K562 (cell line): ENCODE data around the gene TEX14. TPM values are rescaled to one million over a fixed set of nuclear protein-coding genes. Genes with fewer than 3 reads are reported as not detected.

Experiments used
- CSDE1 ChIP-seq, 2 experiments: fragments of 450-650 bp; IDR thresholded peaks; 2 replicates each; pipeline ENCODE4 v1.6.1; 2016; ENCODE audit warnings: mild to moderate bottlenecking in 1 of 2
- ETV5 ChIP-seq: sonication (generic); formaldehyde crosslinking; IDR thresholded peaks from 2 replicates; pipeline ENCODE4 v1.4.0; 2020; ENCODE audit warnings: low read depth, mild to moderate bottlenecking, missing genetic modification reagents
- FIP1L1 ChIP-seq: fragments of 200-400 bp; formaldehyde crosslinking; IDR thresholded peaks from 2 replicates; pipeline ENCODE4 v1.6.1; 2018; ENCODE audit warnings: mild to moderate bottlenecking, low read depth, low read length; ENCODE audit not compliant: poor library complexity, severe bottlenecking
- MEF2A ChIP-seq: IDR thresholded peaks from 2 replicates; pipeline ENCODE4 v1.6.1; 2011; ENCODE audit warnings: low read depth, mild to moderate bottlenecking, low read length, moderate library complexity; ENCODE audit not compliant: control insufficient read depth
- ZBTB17 ChIP-seq: fragments of 450-650 bp; formaldehyde crosslinking; IDR thresholded peaks from 2 replicates; pipeline ENCODE4 v1.4.0; 2020; ENCODE audit warnings: mild to moderate bottlenecking
- ZNF224 ChIP-seq: sonication (generic); formaldehyde crosslinking; IDR thresholded peaks from 2 replicates; pipeline ENCODE4 v1.8.0; 2022; ENCODE audit warnings: mild to moderate bottlenecking, missing genetic modification reagents
- polyA plus RNA-seq, 8 experiments: library from polyadenylated mRNA; depleted of rRNA in 4 of 8; stranded (reverse) in 5 of 8; unstranded in 3 of 8; fragments of >200 nt; fragmentation: Nextera tagmentation in 2 of 8; fragmentation: Illumina TruSeq in 1 of 8; extraction: Ambion mirVana in 2 of 8; extraction: Trizol in 1 of 8; gene quantifications; 2 replicates each; pipeline versions ENCODE4 v1.2.1 to v1.2.3, GENCODE V29; 2011 to 2014; ENCODE audit warnings: inconsistent platforms in 1 of 8, missing spikeins in 1 of 8
- total RNA-seq, 7 experiments: library from RNA; depleted of rRNA in 6 of 7; stranded (reverse); fragments of >200 nt in 6 of 7; fragmentation: Illumina TruSeq in 2 of 7; extraction: Trizol in 2 of 7; gene quantifications; 2 replicates each; pipeline versions ENCODE4 v1.2.1 to v1.2.3, GENCODE V29; 2011 to 2021; ENCODE audit warnings: low replicate concordance in 1 of 7
- TF ChIP-seq, protein P1 (sequence below): fragments of 250-450 bp; sonication (Bioruptor Pico); IDR thresholded peaks from 2 replicates; pipeline ENCODE4 v1.9.0; 2021; ENCODE audit warnings: mild to moderate bottlenecking, inconsistent platforms
- TF ChIP-seq, protein P2 (sequence below): fragments of 450-650 bp; IDR thresholded peaks from 2 replicates; pipeline ENCODE4 v1.7.1; 2018; ENCODE audit warnings: mild to moderate bottlenecking, low read depth; ENCODE audit not compliant: partially characterized antibody
- TF ChIP-seq, protein P3 (sequence below): fragments of 250-450 bp; sonication (Bioruptor Pico); IDR thresholded peaks from 2 replicates; pipeline ENCODE4 v1.8.0; 2021; ENCODE audit warnings: borderline replicate concordance, mild to moderate bottlenecking, moderate library complexity; ENCODE audit not compliant: poor library complexity, severe bottlenecking
- TF ChIP-seq, protein P4 (sequence below): fragments of 450-650 bp; IDR thresholded peaks from one replicate; pipeline ENCODE4 v1.6.1; 2018; ENCODE audit warnings: mild to moderate bottlenecking, moderate library complexity; ENCODE audit not compliant: partially characterized antibody
- TF ChIP-seq, protein P5 (sequence below): fragments of 450-650 bp; formaldehyde crosslinking; IDR thresholded peaks from 2 replicates; pipeline ENCODE4 v1.4.0; 2022; ENCODE audit warnings: missing genetic modification characterization
- TF ChIP-seq, protein P6 (sequence below): sonication (generic); formaldehyde crosslinking; IDR thresholded peaks from 2 replicates; pipeline ENCODE4 v1.8.0; 2022; ENCODE audit warnings: mild to moderate bottlenecking, missing genetic modification reagents
- TF ChIP-seq, protein P7 (sequence below): fragments of 450-650 bp; formaldehyde crosslinking; IDR thresholded peaks from 2 replicates; pipeline ENCODE4 v1.4.0; 2020; ENCODE audit warnings: mild to moderate bottlenecking

Gene TEX14
- total and polyA plus RNA-seq, 9 of the 15 experiments (the other 6 are each of a cell fraction or from before 2014, with no cell fraction given) = 0.05 to 0.12 (median 0.09) TPM; not detected in 1

DNA sequence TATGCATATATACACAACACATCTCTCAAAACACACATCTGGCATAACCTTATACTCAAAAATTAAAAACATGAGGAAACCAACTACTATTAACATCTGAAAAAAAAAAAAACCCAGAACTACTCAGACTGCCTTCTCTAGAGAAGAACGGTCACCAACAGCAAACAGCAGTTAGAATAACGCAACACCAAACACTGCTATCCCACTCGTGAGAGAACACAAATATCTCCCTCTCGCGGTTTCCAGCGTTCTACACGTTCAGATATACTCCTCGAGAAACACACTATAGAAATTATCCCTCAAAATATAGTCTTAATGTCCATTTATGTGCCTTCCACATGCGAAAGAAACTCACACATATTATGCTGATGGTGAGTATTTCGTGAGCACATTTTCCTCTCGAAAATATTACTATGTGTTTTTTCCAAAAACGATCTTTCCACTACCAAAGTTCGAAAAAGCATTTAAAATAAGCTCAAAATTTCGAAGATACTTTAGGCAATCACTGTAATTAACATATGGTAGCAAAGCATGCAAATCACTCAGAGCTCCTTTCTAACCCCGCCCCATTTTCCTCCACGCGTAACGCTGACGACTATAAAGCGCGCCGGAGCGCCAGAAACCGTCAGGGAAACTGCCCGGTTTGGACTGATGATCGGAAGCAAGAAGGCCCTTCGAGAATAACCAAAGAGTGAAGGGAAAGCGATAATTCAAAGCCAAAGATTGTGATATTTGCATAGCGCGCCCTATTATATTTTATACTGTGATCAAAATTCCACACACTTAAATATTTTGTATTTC is 60.1 kb downstream of the TEX14 start (continued):
- peak; percentile 90 for TF ChIP-seq MEF2A
- TF ChIP-seq FIP1L1 = no peak
- TF ChIP-seq, protein P1, sequence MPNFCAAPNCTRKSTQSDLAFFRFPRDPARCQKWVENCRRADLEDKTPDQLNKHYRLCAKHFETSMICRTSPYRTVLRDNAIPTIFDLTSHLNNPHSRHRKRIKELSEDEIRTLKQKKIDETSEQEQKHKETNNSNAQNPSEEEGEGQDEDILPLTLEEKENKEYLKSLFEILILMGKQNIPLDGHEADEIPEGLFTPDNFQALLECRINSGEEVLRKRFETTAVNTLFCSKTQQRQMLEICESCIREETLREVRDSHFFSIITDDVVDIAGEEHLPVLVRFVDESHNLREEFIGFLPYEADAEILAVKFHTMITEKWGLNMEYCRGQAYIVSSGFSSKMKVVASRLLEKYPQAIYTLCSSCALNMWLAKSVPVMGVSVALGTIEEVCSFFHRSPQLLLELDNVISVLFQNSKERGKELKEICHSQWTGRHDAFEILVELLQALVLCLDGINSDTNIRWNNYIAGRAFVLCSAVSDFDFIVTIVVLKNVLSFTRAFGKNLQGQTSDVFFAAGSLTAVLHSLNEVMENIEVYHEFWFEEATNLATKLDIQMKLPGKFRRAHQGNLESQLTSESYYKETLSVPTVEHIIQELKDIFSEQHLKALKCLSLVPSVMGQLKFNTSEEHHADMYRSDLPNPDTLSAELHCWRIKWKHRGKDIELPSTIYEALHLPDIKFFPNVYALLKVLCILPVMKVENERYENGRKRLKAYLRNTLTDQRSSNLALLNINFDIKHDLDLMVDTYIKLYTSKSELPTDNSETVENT (CRISPR knock-in tag) = peak; percentile 99
- TF ChIP-seq, protein P2, sequence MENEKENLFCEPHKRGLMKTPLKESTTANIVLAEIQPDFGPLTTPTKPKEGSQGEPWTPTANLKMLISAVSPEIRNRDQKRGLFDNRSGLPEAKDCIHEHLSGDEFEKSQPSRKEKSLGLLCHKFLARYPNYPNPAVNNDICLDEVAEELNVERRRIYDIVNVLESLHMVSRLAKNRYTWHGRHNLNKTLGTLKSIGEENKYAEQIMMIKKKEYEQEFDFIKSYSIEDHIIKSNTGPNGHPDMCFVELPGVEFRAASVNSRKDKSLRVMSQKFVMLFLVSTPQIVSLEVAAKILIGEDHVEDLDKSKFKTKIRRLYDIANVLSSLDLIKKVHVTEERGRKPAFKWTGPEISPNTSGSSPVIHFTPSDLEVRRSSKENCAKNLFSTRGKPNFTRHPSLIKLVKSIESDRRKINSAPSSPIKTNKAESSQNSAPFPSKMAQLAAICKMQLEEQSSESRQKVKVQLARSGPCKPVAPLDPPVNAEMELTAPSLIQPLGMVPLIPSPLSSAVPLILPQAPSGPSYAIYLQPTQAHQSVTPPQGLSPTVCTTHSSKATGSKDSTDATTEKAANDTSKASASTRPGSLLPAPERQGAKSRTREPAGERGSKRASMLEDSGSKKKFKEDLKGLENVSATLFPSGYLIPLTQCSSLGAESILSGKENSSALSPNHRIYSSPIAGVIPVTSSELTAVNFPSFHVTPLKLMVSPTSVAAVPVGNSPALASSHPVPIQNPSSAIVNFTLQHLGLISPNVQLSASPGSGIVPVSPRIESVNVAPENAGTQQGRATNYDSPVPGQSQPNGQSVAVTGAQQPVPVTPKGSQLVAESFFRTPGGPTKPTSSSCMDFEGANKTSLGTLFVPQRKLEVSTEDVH = no peak
- TF ChIP-seq ETV5 (CRISPR knock-in tag) = no peak; the same call in 1 of the 2 replicates
- TF ChIP-seq, protein P3, sequence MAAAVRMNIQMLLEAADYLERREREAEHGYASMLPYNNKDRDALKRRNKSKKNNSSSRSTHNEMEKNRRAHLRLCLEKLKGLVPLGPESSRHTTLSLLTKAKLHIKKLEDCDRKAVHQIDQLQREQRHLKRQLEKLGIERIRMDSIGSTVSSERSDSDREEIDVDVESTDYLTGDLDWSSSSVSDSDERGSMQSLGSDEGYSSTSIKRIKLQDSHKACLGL (CRISPR knock-in tag) = peak; percentile 57
- TF ChIP-seq, protein P4, sequence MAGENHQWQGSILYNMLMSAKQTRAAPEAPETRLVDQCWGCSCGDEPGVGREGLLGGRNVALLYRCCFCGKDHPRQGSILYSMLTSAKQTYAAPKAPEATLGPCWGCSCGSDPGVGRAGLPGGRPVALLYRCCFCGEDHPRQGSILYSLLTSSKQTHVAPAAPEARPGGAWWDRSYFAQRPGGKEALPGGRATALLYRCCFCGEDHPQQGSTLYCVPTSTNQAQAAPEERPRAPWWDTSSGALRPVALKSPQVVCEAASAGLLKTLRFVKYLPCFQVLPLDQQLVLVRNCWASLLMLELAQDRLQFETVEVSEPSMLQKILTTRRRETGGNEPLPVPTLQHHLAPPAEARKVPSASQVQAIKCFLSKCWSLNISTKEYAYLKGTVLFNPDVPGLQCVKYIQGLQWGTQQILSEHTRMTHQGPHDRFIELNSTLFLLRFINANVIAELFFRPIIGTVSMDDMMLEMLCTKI = no peak
- TF ChIP-seq, protein P5, sequence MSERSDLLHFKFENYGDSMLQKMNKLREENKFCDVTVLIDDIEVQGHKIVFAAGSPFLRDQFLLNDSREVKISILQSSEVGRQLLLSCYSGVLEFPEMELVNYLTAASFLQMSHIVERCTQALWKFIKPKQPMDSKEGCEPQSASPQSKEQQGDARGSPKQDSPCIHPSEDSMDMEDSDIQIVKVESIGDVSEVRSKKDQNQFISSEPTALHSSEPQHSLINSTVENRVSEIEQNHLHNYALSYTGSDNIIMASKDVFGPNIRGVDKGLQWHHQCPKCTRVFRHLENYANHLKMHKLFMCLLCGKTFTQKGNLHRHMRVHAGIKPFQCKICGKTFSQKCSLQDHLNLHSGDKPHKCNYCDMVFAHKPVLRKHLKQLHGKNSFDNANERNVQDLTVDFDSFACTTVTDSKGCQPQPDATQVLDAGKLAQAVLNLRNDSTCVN (CRISPR knock-in tag) = peak; percentile 100
- TF ChIP-seq, protein P6, sequence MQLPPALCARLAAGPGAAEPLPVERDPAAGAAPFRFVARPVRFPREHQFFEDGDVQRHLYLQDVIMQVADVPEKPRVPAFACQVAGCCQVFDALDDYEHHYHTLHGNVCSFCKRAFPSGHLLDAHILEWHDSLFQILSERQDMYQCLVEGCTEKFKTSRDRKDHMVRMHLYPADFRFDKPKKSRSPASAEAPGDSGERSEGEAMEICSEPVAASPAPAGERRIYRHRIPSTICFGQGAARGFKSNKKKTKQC (CRISPR knock-in tag) = no peak
- peak in 1 of 2 experiments; percentile 70; a peak in 2 of 4 replicates for TF ChIP-seq CSDE1 (IDR thresholded peaks at IDR 0.05)
- TF ChIP-seq, protein P7, sequence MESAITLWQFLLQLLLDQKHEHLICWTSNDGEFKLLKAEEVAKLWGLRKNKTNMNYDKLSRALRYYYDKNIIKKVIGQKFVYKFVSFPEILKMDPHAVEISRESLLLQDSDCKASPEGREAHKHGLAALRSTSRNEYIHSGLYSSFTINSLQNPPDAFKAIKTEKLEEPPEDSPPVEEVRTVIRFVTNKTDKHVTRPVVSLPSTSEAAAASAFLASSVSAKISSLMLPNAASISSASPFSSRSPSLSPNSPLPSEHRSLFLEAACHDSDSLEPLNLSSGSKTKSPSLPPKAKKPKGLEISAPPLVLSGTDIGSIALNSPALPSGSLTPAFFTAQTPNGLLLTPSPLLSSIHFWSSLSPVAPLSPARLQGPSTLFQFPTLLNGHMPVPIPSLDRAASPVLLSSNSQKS (CRISPR knock-in tag) = peak; percentile 97
- TF ChIP-seq ZBTB17 (CRISPR knock-in tag) = peak; percentile 97
- 0 out of 2 replicates have a peak, but pooled peaks have one; percentile 15 for TF ChIP-seq ZNF224
